AG04450 (cell line): ENCODE data around the gene PSG3. TPM values are rescaled to one million over a fixed set of nuclear protein-coding genes. Genes with fewer than 3 reads are reported as not detected.
"Not testable (repeated sequence)": the region's sequence is repeated elsewhere in the genome, so short reads cannot be mapped to it uniquely, and the experiment has no call there.

Experiments
- CTCF ChIA-PET: fragments of 300-600, 350-600 bp; formaldehyde crosslinking; extraction: SDS; loops from one replicate; lab custom pipeline; 2022; ENCODE audit warnings: antibody characterized with exemption, inconsistent platforms; lab: Charles Lee
- POLR2A ChIA-PET: fragments of 350-600 bp; formaldehyde crosslinking; extraction: SDS; loops from one replicate; lab custom pipeline; 2021; ENCODE audit warnings: antibody characterized with exemption, inconsistent platforms; lab: Yijun Ruan, JAX
- DNase-seq: peaks from one replicate; pipeline ENCODE4 v3.0.0-alpha.2; 2011; ENCODE audit warnings: low read depth, low spot score
- H3K27ac ChIP-seq: one replicate; pipeline ENCODE4 v1.5.1; 2012; ENCODE audit warnings: low read depth, low read length, control low read depth
- H3K27me3 ChIP-seq: one replicate; pipeline ENCODE4 v1.6.0; 2012; ENCODE audit warnings: low read length; ENCODE audit not compliant: control insufficient read depth, insufficient read depth
- H3K4me3 ChIP-seq: 2 replicates; pipeline ENCODE4 v1.5.1; 2011; ENCODE audit warnings: mild to moderate bottlenecking, low read depth, low read length, control low read depth
- H3K9me3 ChIP-seq: 2 replicates; pipeline ENCODE4 v1.5.1; 2012; ENCODE audit warnings: low read length; ENCODE audit not compliant: control insufficient read depth, insufficient read depth
- polyA plus RNA-seq: library from polyadenylated mRNA; depleted of rRNA; stranded (reverse); fragments of >200 nt; gene quantifications from 2 replicates; pipeline ENCODE4 v1.2.3, GENCODE V29; 2011
- TF ChIP-seq, protein P1 (sequence below): IDR thresholded peaks from 2 replicates; pipeline ENCODE4 v1.5.1; 2011; ENCODE audit warnings: low read depth, low read length, control low read depth, inconsistent platforms

PSG3 gene
- polyA plus RNA-seq, 1 experiment, result 0.14 TPM

DNA sequence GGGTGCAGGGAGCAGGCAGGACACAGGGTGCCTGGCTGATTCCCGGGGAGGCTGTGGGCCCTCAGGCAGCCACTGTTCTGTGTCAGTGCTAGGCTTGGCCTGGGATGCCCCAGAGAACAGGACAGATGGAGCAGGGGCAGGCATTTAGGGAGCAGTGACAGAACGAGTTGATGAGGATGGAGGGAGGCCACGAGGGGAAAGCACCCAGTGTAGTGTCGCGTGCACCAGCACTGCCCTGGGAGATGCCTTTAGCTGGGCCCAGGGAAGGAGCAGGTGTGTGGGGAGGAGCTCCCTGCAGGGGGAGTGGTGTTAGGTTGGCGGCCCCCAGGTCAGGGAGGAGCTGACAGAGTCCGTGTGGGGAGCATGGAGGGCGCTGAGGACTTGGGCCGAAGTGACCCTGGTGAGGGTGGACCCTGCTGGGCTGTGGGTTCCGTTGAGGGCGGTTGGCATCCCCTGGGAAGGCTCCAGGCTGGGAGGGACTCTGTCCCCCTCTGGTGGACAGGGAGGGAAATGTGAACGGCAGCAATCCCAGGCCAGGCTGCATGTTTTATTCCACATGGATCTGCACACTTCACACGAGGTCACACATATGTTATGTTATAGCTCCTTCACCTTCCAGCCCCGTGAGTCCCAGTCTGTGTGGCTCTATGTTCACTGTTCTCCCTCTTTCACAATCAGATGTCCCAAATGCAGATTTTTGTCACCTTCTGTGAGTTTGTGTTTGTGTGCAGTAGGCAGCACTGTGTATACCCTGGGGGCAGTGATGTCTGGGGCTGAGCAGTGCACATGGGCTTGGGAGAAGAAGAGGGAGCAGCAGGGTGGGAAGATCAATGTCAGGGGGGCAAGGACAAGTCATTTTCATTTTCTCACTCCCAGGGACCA is 1.7 kb upstream of the PSG3 start:
- H3K27ac ChIP-seq, POLR2A ChIA-PET, H3K9me3 ChIP-seq, H3K27me3 ChIP-seq, H3K4me3 ChIP-seq, DNase-seq, CTCF ChIA-PET: not testable (repeated sequence)
- TF ChIP-seq, protein P1, sequence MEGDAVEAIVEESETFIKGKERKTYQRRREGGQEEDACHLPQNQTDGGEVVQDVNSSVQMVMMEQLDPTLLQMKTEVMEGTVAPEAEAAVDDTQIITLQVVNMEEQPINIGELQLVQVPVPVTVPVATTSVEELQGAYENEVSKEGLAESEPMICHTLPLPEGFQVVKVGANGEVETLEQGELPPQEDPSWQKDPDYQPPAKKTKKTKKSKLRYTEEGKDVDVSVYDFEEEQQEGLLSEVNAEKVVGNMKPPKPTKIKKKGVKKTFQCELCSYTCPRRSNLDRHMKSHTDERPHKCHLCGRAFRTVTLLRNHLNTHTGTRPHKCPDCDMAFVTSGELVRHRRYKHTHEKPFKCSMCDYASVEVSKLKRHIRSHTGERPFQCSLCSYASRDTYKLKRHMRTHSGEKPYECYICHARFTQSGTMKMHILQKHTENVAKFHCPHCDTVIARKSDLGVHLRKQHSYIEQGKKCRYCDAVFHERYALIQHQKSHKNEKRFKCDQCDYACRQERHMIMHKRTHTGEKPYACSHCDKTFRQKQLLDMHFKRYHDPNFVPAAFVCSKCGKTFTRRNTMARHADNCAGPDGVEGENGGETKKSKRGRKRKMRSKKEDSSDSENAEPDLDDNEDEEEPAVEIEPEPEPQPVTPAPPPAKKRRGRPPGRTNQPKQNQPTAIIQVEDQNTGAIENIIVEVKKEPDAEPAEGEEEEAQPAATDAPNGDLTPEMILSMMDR, result peak; percentile 48

DNA sequence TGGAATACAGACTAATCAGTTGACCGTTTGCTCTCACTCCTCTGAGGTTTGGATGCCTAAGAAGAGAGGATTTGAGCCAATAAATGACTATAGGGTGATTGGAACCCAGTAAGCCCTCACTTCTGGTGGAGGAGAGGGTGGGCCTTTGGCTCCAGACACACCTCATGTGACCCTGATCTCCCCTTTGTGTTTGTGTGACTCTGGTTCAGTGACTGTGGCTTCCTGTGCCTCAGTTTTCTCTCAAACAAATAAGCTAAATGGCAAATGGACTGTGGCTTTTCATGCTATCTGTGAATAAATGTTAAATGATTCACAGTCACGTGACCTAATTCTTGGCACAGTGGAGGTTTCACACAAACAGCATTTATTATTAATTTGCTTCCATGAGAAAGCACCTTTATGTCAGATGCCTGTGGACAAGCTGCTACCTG is 2.7 kb downstream of the PSG3 start:
- DNase-seq, H3K27me3 ChIP-seq, POLR2A ChIA-PET, H3K4me3 ChIP-seq, H3K27ac ChIP-seq, H3K9me3 ChIP-seq: not testable (repeated sequence)
- CTCF ChIA-PET, result interaction anchor here (0.8 kb wide), 1 partner anchor 148 kb away, joined by 3 read pairs; no protein-coding TSS in a partner anchor

DNA sequence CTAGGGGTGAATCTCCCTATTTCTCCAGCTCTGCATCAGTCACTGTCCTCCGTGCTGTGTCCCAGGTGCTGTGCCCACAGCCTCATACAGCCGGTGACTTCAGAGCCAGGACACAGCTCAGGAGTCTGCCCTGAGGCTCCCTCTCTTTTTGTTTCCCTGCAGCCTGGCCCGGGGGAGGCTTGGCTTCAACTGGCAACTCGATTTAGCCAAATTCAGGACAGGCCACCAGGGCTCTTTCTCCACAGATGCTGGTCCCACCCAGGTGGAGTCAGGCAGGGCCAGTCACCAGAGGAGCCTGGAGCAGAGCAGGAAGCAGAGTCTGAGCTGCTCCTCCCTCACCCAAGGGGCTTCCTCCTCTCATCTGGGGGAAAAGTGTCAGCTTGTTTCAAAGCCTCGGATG is 11.9 kb downstream of the PSG3 start:
- H3K27ac ChIP-seq, H3K4me3 ChIP-seq, CTCF ChIA-PET, H3K9me3 ChIP-seq, DNase-seq, H3K27me3 ChIP-seq, POLR2A ChIA-PET: not testable (repeated sequence)

DNA sequence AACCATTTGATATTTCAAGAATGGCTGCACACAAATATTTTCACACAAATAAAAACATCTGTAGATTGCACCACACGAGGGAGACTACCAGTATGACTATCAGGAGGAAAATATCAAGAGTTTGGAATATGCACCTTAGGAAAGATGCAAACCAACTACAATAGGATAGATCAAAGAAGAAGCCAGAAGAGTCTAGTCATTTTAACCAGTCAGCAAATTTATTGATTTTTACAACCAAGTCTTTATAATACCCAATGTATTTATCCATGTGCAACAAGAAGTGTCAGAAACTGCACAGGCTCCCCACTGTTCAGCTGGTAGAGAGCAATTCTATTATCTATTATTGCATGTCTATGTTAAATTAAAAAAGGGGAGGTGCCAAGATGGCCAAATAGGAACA is 26.3 kb downstream of the PSG3 start:
- H3K4me3 ChIP-seq, DNase-seq, POLR2A ChIA-PET, H3K27me3 ChIP-seq, H3K27ac ChIP-seq, H3K9me3 ChIP-seq, CTCF ChIA-PET: not testable (repeated sequence)

DNA sequence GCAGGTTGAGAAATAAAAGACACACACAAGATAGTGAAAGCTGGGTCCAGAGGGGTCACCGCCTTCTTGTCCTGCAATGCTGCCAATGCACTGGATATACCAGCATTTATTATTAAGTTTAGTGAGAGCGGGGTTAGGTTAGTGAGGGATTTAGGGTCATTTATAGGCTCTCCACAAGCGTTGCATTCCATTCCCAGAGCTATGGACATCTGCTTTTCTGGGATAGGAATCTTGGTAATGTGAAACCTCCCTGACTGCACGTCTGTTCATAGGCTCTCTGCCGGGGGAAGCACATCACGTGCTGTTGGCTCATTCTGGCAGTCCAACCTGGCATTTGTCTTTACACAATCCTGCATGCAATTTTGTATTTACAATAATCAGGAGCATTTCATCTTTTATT is 27.5 kb downstream of the PSG3 start:
- CTCF ChIA-PET, POLR2A ChIA-PET, H3K27me3 ChIP-seq, H3K4me3 ChIP-seq, H3K27ac ChIP-seq, H3K9me3 ChIP-seq, DNase-seq: not testable (repeated sequence)

DNA sequence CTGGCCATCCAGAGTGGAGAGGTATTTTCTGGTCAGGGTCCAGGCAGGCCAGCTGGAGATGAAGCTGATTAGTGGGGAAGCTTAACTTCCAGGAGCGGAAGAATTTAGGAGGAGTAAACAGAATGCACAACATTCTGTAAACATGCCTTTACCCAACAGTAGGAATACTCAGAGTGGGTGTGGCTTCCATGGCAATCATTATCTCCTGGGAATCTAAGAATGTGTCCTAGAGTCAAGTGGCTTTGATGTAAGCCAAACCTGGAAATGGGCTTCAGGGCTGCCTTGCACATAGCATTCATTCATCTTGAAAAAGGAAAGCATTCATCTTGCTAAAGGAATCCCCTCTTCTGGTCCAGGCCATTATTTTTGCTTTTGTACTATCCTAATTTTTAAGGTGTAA is 29.3 kb downstream of the PSG3 start:
- CTCF ChIA-PET, DNase-seq, POLR2A ChIA-PET, H3K27me3 ChIP-seq, H3K4me3 ChIP-seq, H3K27ac ChIP-seq, H3K9me3 ChIP-seq: not testable (repeated sequence)

DNA sequence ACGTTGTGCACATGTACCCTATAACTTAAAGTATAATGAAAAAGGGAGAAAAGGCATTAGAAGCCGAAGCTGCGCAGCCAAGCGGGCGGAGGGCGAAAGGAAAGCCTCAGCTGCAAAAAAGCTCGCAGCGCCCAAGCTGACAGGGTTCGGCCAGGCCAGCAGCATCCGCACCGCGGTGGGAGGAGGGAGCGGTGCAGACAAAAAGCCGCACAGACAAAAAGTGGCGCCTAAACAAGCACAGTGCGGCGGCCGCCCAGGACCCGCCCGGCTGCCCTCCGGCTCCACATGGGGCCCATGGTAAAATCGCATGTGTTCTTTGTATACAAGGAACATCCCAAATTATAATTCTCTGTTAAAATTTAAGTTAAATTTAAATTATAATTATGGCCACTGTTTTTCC is 42.4 kb downstream of the PSG3 start:
- CTCF ChIA-PET, result no interaction called here

More for the DNA sequence above, 42.4 kb downstream of the PSG3 start:
- no peak for DNase-seq
- H3K27ac ChIP-seq, result no peak overlapping the region
- H3K4me3 ChIP-seq, result no peak overlapping the region
- H3K27me3 ChIP-seq, result peaks cover 10% of the 10 kb centered on the region
- POLR2A ChIA-PET, result no interaction called here
- TF ChIP-seq, protein P1, result no peak
- peaks cover 3% of the 10 kb centered on the region; the same call in 1 of the 2 replicates for H3K9me3 ChIP-seq
